ENCODE measurements around the gene RLN3. TPM values are rescaled to one million over a fixed set of nuclear protein-coding genes. Genes with fewer than 3 reads are reported as not detected.

RLN3 gene
- total RNA-seq, 1 experiment from 2014 or later: not detected

DNA sequence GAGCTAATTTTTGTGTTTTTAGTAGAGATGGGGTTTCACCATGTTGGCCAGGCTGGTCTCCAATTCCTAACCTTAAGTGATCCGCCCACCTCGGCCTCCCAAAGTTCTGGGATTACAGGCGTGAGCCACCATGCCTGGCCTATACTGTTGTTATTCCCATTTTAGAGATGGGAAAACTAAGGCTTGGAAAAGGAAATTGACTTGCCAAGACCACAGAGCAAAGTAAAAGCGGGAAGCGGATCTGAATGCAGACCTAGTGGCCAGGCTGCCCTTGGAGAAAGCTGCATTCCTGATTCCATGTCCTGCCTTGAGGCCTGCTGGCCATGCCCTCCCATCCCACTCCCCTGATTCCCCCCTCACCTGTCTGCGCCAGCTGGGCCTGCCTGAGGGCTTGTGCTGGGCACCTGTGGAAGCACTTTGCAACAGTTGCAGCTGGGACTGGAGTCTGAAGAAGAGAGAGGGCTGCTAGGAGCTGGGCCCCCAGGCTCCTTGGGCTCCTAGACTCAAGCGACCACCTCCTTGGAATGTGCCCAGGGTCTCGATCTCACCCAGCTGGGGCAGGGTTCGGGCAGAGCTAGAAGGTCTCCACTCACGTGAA lies 28.2 kb downstream of the RLN3 start:
- DNase-seq: no peak
- H3K4me3 ChIP-seq: no peak overlapping the region
- H3K9me3 ChIP-seq: no peaks in the 10 kb centered on the region
- H3K36me3 ChIP-seq: no peaks in the 10 kb centered on the region; the same call in 1 of the 2 replicates
- H3K27me3 ChIP-seq: peaks cover 17% of the 10 kb centered on the region

DNA sequence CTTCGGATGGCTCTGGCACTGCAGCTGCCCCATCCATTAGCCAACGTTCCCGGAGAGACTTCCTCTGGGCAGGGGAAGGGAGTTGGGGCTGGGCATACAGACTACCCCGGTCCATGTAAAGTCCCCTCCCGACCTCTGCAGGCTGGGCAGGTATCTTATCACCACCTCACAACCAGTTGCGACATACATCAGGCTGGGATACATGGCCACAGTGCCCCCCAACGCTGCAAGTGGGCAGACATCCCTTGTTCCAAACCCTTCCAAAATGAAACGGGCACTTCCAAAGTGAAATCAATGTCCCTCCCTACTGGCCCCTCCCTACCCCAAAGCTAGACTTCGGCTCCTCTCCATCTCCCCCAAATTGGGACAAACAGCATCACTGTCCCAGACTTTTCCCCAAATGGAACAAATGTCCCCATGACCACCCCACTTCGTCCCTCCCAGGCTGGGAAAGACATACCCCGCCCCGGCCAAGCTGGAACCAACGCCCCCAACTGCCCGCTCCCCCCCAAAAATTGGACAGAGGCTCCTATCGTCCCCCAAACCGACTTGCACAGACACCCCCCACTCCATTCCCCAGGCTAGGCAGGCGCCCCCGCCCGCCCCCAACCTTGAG lies 28.9 kb downstream of the RLN3 start:
- no peak overlapping the region for H3K4me3 ChIP-seq
- H3K36me3 ChIP-seq: no peaks in the 10 kb centered on the region; the same call in 1 of the 2 replicates
- no peaks in the 10 kb centered on the region for H3K9me3 ChIP-seq
- H3K27me3 ChIP-seq: peaks cover 17% of the 10 kb centered on the region
- no peak for DNase-seq

DNA sequence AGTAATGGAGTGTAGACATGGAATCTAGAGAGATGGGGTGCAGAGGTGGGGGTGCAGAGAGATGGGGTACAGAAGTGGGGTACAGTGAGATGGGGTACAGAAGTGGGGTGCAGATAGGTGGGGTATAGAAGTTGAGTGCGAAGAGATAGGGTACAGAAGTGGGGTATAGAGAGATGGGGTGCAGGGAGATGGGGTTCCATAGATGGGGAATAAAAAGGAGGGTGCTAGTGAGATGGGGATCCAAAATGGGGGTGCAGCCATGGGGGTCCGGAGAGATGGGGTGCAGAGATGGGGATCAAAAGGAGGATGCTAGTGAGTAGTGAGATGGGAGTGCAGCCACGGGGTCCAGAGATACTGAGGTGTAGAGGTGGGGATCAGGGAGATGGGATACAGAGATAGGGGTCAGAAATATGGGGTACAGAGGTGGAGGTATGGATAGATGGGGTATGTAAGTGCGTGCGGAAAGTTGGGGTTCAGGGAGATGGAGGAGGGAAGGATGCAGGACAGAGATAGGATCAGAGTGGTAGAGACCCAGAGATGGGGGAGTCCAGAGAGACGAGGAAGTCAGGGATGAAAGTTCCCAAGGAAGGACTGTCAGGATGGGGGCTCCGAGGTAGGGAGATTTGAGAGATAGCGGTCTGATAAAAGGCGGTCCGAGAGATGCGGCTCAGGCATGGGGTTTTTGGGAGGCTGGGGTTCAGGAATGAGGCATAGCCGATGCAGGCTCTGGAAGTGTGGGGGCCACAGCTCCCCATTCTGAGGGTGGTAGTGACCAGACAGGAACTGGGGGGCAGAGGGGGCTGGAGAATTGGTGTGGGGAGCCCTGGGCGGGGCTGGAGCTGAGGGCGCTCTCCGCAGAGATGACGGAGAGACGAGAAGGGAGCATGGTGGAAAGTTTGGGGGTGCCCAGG lies 30.5 kb downstream of the RLN3 start:
- Histone ChIP-seq H3K9me3 (no peaks in the 10 kb centered on the region), H3K4me3 (no peak overlapping the region; the same call in 1 of the 2 replicates), H3K27me3 (peaks cover 17% of the 10 kb centered on the region), H3K36me3 (no peaks in the 10 kb centered on the region)
- DNase-seq: no peak

DNA sequence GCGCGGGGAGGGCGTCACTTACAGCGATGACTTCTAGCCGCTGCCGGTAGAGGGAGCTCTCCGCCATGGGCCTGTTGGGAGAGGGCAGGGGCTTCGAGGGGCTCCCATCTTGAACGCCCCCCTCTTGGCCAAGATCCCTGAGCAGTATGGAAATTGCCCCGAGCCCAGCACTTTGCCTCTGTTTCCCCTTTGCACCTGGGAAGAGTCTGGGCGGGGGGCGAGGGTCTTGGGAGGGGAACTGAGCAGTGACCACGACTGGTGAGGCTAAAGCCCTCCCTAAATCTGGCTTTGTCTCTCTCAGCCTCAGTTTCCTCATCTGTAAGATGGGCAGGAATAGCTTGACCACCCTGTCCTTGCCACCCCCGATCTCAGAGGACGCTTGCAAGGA lies 31.1 kb downstream of the RLN3 start:
- Histone ChIP-seq H3K36me3 (no peaks in the 10 kb centered on the region), H3K4me3 (no peak overlapping the region), H3K9me3 (no peaks in the 10 kb centered on the region), H3K27me3 (peaks cover 17% of the 10 kb centered on the region)
- DNase-seq: no peak

- H3K36me3 ChIP-seq: no peaks in the 10 kb centered on the region
- H3K27me3 ChIP-seq: peaks cover 17% of the 10 kb centered on the region
- H3K4me3 ChIP-seq: no peak overlapping the region
- DNase-seq: no peak
- no peaks in the 10 kb centered on the region for H3K9me3 ChIP-seq
Measured at GRCh38 chr19:14059652-14060155, 31.8 kb downstream of the RLN3 start.

GRCh38 chr19:14061081-14061749 lies 33.3 kb downstream of the RLN3 start:
- H3K4me3 ChIP-seq: no peak overlapping the region
- H3K9me3 ChIP-seq: no peaks in the 10 kb centered on the region
- H3K36me3 ChIP-seq: no peaks in the 10 kb centered on the region
- no peak for DNase-seq
- peaks cover 17% of the 10 kb centered on the region for H3K27me3 ChIP-seq

DNA sequence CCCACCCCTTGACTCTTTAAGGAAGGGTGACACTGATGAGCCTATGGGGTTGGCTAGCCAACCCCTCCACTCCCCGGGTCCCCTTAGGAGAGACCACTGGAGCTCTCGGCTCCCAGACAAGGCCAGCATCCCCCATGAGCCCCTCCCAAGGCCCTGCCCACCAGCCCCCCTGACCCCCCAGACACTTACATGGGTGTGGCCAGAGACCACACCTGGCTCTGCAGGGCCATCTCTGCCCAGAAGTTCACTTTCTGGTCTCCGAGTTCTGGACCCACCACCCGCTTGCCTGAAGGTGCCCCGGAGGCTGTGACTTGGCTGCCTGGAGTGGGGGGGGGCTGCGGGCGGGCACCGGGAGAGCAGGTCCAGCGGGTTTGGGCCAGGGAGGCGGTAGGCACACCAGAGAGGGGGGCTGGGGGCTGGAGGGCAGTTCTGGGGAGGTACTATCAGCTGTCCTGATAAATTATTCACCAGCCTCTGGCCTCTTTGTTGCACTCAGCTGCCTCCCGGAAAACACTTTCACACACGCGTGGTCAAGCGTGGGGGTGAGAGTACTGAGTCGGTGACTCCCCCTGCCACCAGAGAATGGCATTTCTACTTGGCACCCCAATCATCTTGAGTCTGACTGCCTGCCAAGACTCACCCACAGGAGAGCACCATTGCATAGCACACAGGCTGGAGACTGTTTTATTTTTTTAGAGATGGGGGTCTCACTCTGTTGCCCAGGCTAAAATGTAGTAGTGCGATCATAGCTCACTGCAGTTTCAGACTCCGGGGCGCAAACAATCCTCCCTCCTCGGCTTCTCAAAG lies 34.0 kb downstream of the RLN3 start, which contains the start of gene PALM3:
Gene PALM3, minus strand, starts transcription at position 326 of the 807 bp plus-strand sequence. Its CDS starts 96 bp downstream, at position 230.
- no peak for DNase-seq

DNA sequence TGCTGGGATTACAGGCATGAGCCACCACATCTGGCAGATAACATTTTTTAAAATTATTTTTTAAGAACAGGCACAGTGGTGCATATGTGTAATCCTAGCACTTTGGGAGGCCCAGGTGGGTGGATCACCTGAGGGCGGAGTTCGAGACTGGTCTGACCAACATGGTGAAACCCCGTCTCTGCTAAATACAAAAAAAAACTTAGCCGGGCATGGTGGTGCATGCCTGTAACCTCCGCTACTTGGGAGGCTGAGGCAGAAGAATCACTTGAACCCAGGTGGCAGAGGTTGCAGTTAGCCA lies 34.6 kb downstream of the RLN3 start:
- peaks cover 17% of the 10 kb centered on the region for H3K27me3 ChIP-seq
- DNase-seq: no peak
- H3K9me3 ChIP-seq: no peaks in the 10 kb centered on the region
- no peaks in the 10 kb centered on the region for H3K36me3 ChIP-seq
- H3K4me3 ChIP-seq: no peak overlapping the region

More for the DNA sequence above, 34.0 kb downstream of the RLN3 start, which contains the start of gene PALM3:
- Histone ChIP-seq H3K36me3 (no peaks in the 10 kb centered on the region), H3K9me3 (no peaks in the 10 kb centered on the region), H3K27me3 (peaks cover 17% of the 10 kb centered on the region), H3K4me3 (no peak within 1 kb of the TSS)

GRCh38 chr19:14063105-14063504 lies 35.2 kb downstream of the RLN3 start:
- H3K36me3 ChIP-seq: no peaks in the 10 kb centered on the region
- no peak overlapping the region for H3K4me3 ChIP-seq
- DNase-seq: no peak
- H3K27me3 ChIP-seq: peaks cover 17% of the 10 kb centered on the region
- H3K9me3 ChIP-seq: no peaks in the 10 kb centered on the region

DNA sequence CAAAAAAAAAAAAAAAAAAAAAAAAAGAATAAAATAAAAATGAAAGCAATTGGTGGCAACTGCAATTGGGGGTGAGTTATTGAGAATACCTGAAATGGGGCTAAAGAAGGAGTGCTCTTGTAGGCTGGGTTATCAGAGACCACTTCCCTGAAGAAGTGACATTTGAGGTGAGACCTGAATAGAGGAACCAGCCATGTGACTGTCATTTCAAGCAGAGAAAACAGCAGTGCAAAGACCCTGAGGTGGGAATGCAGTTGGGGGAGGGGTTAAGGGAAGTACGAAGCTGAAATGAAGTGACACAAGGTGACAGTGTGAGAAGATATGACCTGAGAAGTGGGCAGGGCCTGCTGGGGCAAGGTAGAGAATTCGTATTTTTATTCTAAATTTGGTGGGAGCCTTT lies 38.2 kb downstream of the RLN3 start:
- no peak overlapping the region for H3K4me3 ChIP-seq
- DNase-seq: no peak
- no peaks in the 10 kb centered on the region for H3K9me3 ChIP-seq
- no peaks in the 10 kb centered on the region for H3K27me3 ChIP-seq
- no peaks in the 10 kb centered on the region for H3K36me3 ChIP-seq

DNA sequence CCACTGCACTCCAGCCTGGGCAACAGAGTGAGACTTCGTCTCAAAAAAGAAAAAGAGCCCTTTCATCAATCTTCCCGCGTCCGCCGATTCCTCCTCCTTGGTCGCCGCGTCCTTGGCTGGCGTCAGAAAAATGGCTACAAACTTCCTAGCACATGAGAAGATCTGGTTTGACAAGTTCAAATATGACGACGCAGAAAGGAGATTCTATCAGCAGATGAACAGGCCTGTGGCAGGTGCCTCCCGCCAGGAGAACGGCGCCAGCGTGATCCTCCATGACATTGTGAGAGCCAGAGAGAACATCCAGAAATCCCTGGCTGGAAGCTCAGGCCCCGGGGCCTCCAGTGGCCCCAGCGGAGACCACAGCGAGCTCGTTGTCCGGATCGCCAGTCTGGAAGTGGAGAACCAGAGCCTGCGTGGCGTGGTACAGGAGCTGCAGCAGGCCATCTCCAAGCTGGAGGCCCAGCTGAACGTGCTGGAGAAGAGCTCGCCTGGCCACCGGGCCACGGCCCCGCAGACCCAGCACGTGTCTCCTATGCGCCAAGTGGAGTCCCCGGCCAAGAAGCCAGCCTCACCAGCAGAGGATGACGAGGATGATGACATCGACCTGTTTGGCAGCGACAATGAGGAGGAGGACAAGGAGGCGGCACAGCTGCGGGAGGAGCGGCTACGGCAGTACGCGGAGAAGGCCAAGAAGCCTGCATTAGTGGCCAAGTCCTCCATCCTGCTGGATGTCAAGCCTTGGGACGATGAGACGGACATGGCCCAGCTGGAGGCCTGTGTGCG lies 42.5 kb downstream of the RLN3 start:
- H3K27me3 ChIP-seq: peaks cover 7% of the 10 kb centered on the region
- no peaks in the 10 kb centered on the region for H3K9me3 ChIP-seq
- no peak overlapping the region for H3K4me3 ChIP-seq
- no peaks in the 10 kb centered on the region for H3K36me3 ChIP-seq
- DNase-seq: no peak

GRCh38 chr19:14072535-14073260 lies 44.8 kb downstream of the RLN3 start, which contains the start of gene MISP3:
Gene MISP3, plus strand, starts transcription at chr19:14072786. Its CDS starts 524 bp downstream, at chr19:14073310.
- H3K9me3 ChIP-seq: no peaks in the 10 kb centered on the region
- DNase-seq: no peak
- H3K27me3 ChIP-seq: peaks cover 7% of the 10 kb centered on the region
- peak within 1 kb of the TSS; percentile 64 for H3K4me3 ChIP-seq
- H3K36me3 ChIP-seq: no peaks in the 10 kb centered on the region

DNA sequence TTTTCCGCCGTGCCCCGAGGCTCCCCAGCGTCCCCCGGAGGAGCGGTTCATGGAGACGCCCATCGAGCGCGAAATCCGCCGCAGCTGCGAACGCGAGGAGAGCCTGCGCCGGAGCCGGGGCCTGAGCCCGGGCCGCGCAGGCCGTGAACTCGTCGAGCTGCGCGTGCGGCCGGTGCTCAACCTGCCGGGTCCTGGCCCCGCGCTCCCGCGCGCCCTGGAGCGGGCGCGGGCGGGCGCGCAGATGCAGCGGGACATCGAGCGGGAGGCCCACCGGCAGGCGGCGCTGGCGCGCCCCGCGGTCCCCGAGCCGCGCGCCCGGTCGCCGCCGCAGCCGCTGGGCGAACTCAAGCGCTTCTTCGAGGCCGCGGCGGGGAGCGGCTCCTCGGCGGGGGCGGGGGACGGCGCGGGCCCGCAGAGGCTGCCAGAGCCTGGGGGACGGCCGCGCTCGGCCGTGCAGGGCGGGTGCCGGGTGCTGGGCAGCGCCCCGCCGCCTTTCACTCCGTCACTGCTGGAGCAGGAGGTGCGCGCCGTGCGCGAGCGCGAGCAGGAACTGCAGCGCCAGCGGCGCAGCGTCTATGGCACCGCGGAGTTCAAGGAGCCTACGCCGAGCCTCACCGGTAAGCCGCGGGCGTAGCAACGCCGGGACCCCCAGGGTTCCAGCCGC lies 45.4 kb downstream of the RLN3 start:
- no peaks in the 10 kb centered on the region for H3K9me3 ChIP-seq
- H3K27me3 ChIP-seq: peaks cover 7% of the 10 kb centered on the region
- H3K36me3 ChIP-seq: no peaks in the 10 kb centered on the region
- peak; percentile 83 for DNase-seq
- peak overlapping the region; percentile 64 for H3K4me3 ChIP-seq
